Lung (tissue), 12 donors: ENCODE measurements around the gene CHL1. TPM values are rescaled to one million over a fixed set of nuclear protein-coding genes. Genes with fewer than 3 reads are reported as not detected.

Source experiments
- ATAC-seq: fragments of 200-7000 bp; cut with Tn5 transposase; one replicate; pipeline ENCODE4 v1.9.1; 2020; ENCODE audit warnings: moderate number of reproducible peaks; ENCODE audit not compliant: insufficient read depth, low FRiP score
- DNase-seq, 3 donors: peaks; one replicate each; pipeline ENCODE4 v3.0.0-alpha.2; 2013 to 2017
- H3K27ac ChIP-seq, 2 donors: one replicate each; pipeline ENCODE4 v1.5.1; 2013; ENCODE audit warnings: mild to moderate bottlenecking in 2 of 2, moderate library complexity in 2 of 2, control low read depth in 1 of 2, inconsistent platforms in 1 of 2, low read depth in 1 of 2, low read length in 1 of 2
- H3K27me3 ChIP-seq, 3 donors: one replicate each; pipeline ENCODE4 v1.5.1; 2013; ENCODE audit warnings: low read length in 2 of 3; ENCODE audit not compliant: control insufficient read depth in 3 of 3, insufficient read depth in 3 of 3
- H3K36me3 ChIP-seq, 4 donors: one replicate each; pipeline ENCODE4 v1.5.1; 2013; ENCODE audit warnings: low read length in 4 of 4, mild to moderate bottlenecking in 1 of 4, moderate library complexity in 1 of 4; ENCODE audit not compliant: control insufficient read depth in 4 of 4, insufficient read depth in 4 of 4
- H3K4me1 ChIP-seq, 5 donors: one replicate each; pipeline ENCODE4 v1.5.1; 2013; ENCODE audit warnings: low read length in 5 of 5, mild to moderate bottlenecking in 2 of 5, moderate library complexity in 1 of 5; ENCODE audit not compliant: control insufficient read depth in 5 of 5, insufficient read depth in 5 of 5
- H3K4me3 ChIP-seq: one replicate; pipeline ENCODE4 v1.5.1; 2013; ENCODE audit warnings: mild to moderate bottlenecking, control low read depth, moderate library complexity
- H3K9ac ChIP-seq, 2 donors: one replicate each; pipeline ENCODE4 v1.5.1; 2013; ENCODE audit warnings: low read length in 2 of 2, control low read depth in 1 of 2; ENCODE audit not compliant: insufficient read depth in 1 of 2
- H3K9me3 ChIP-seq, 4 donors: one replicate each; pipeline ENCODE4 v1.5.1; 2013; ENCODE audit warnings: low read length in 3 of 4, mild to moderate bottlenecking in 1 of 4, moderate library complexity in 1 of 4; ENCODE audit not compliant: control insufficient read depth in 4 of 4, insufficient read depth in 3 of 4
- WGBS, 2 donors: extraction: QIAGEN DNeasy Blood & Tissue Kit; methylation state at CpG; one replicate each; pipeline ENCODE4 v1.1.7; 2013; 5-methylcytosine and 5-hydroxymethylcytosine counted together
- polyA plus RNA-seq, 2 donors: library from polyadenylated mRNA; stranded (reverse); fragments of 200-250 nt; gene quantifications; one replicate each; pipeline ENCODE4 v1.2.1, GENCODE V29; 2013
- total RNA-seq, 2 donors: library from RNA; depleted of rRNA in 1 of 2; stranded (reverse); fragments of >200 nt in 1 of 2; gene quantifications; one replicate each; pipeline ENCODE4 v1.2.1, GENCODE V29; 2014 to 2021
- TF ChIP-seq, protein P1 (sequence below): IDR thresholded peaks from 2 replicates; pipeline ENCODE4 v1.5.1; 2012; ENCODE audit warnings: mild to moderate bottlenecking; ENCODE audit errors: control extremely low read depth, extremely low read depth
- donor health status: control.
- donor health status: control.
- donor health status: Bipolar disorder and iron deficiency.
- donor health status: healthy.
- donor health status: DM: yes; HTN: yes; CAD: no.

Gene CHL1
- total and polyA plus RNA-seq, 4 donors: 1.1 to 11.5 (median 8.1) TPM

GRCh38 chr3:291028-291427 lies 94.5 kb downstream of the CHL1 start:
- DNase-seq (no peak), ATAC-seq (no peak)
- no peak overlapping the region for H3K9ac ChIP-seq

DNA sequence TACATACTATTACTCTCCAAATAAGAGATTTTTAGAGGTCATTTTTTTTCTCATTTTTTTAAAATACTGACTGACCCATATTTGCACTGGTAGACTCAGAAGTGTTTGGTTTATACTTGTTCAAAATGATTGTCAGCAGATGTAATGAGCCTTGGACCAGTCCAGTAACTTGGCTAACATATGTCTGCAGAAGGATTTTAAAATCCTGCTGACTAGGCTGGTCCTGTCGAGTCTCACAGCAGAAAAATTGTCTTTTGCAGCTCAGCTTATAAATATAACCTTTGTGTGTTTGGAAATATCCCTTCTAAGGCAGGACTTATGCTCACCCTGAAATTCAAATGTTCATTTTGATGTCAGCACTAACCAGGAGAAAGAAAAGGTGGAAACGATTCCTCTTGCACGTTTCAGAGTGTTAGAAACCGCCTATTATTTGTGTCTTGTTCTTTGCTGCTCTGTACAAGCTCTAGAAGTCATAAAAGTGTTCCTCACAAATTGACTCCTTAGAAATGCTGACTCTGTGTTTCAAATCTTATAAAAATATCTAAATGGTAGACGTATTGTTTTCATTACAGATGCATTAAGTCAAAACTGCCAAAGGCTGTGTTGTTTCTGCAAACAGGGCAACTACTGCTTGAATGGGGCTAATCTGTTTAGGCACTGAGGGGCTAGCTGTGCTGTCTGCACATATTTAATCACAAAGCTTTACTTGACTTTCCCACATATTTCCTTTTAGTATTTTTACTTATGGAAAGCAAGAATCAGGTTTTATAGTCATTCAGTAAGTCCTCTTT lies 95.3 kb downstream of the CHL1 start:
- ATAC-seq (no peak), DNase-seq (peak in 2 of 3 donors; percentile 60 to 75)
- H3K4me3 ChIP-seq: no peak overlapping the region
- H3K4me1 ChIP-seq: peaks cover 0 to 8% (median 0%) of the 10 kb centered on the region in 5 donors
- no peak overlapping the region for H3K9ac ChIP-seq
- H3K9me3 ChIP-seq: no peaks in the 10 kb centered on the region
- no peaks in the 10 kb centered on the region for H3K27me3 ChIP-seq
- H3K36me3 ChIP-seq: no peaks in the 10 kb centered on the region
- no peak overlapping the region for H3K27ac ChIP-seq
- 55 to 80% methylated on average over 5 of the region's 5 CpGs for WGBS, 2 donors
- TF ChIP-seq, protein P1, sequence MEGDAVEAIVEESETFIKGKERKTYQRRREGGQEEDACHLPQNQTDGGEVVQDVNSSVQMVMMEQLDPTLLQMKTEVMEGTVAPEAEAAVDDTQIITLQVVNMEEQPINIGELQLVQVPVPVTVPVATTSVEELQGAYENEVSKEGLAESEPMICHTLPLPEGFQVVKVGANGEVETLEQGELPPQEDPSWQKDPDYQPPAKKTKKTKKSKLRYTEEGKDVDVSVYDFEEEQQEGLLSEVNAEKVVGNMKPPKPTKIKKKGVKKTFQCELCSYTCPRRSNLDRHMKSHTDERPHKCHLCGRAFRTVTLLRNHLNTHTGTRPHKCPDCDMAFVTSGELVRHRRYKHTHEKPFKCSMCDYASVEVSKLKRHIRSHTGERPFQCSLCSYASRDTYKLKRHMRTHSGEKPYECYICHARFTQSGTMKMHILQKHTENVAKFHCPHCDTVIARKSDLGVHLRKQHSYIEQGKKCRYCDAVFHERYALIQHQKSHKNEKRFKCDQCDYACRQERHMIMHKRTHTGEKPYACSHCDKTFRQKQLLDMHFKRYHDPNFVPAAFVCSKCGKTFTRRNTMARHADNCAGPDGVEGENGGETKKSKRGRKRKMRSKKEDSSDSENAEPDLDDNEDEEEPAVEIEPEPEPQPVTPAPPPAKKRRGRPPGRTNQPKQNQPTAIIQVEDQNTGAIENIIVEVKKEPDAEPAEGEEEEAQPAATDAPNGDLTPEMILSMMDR: no peak

More at GRCh38 chr3:291028-291427, 94.5 kb downstream of the CHL1 start:
- Histone ChIP-seq H3K4me3 (no peak overlapping the region), H3K36me3 (no peaks in the 10 kb centered on the region), H3K9me3 (no peaks in the 10 kb centered on the region), H3K4me1 (peaks cover 0 to 8% (median 0%) of the 10 kb centered on the region in 5 donors), H3K27ac (no peak overlapping the region), H3K27me3 (no peaks in the 10 kb centered on the region)
- TF ChIP-seq, protein P1: no peak

DNA sequence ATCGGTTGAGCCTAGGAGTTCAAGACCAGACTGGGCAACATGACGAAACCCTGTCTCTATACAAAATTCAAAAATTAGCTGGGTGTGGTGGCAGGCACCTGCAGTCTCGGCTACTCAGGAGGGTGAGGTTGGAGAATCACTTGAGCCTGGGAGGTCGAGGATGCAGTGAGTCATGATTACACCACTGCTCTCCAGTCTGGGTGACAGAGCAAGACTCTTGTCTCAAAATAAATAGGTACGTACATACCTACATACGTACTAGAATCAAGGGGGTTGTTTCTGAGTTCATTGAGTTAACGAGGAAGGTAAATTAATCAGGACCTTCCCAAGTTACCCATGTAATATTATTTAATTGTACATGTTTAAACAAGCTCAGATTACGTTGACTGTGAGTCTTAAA lies 97.5 kb downstream of the CHL1 start:
- 70 to 85% methylated on average over 8 of the region's 8 CpGs for WGBS, 2 donors
- H3K4me1 ChIP-seq: peaks cover 0 to 8% (median 0%) of the 10 kb centered on the region in 5 donors
- DNase-seq: no peak
- H3K9ac ChIP-seq: no peak overlapping the region
- no peaks in the 10 kb centered on the region for H3K36me3 ChIP-seq
- no peaks in the 10 kb centered on the region for H3K27me3 ChIP-seq
- TF ChIP-seq, protein P1: no peak
- H3K9me3 ChIP-seq: no peaks in the 10 kb centered on the region
- no peak for ATAC-seq
- no peak overlapping the region for H3K27ac ChIP-seq
- no peak overlapping the region for H3K4me3 ChIP-seq
